ENCODE results near the gene IQGAP3. TPM values are rescaled to one million over a fixed set of nuclear protein-coding genes. Genes with fewer than 3 reads are reported as not detected.

IQGAP3 gene
- total and polyA plus RNA-seq, 2 donors (not counting 1 experiment from before 2014, with no cell fraction given), result 2.7 to 16.0 TPM

- Histone ChIP-seq H3K4me1 (ENCODE audit: control insufficient read depth, extremely low read depth, insufficient read depth, low read length) (no peaks in the 10 kb centered on the region), H3K36me3 (ENCODE audit: control insufficient read depth, insufficient read depth, low read length) (peaks cover 36% of the 10 kb centered on the region), H3K79me2 (ENCODE audit: control insufficient read depth, insufficient read depth, low read length) (no peaks in the 10 kb centered on the region), H3K27ac (ENCODE audit: insufficient read depth, low read length) (no peak overlapping the region), H3K4me2 (ENCODE audit: extremely low read depth, insufficient read depth, low read length) (no peak overlapping the region), H2AFZ (ENCODE audit: low read length) (no peak overlapping the region), H4K20me1 (ENCODE audit: control insufficient read depth, extremely low read depth, insufficient read depth, low read length) (no peaks in the 10 kb centered on the region), H3K9me3 (ENCODE audit: control insufficient read depth, insufficient read depth, low read depth, low read length) (no peaks in the 10 kb centered on the region), H3K4me3 (replicated peaks in 1 of 4; ENCODE audit: control extremely low read depth in 1 of 4, insufficient read depth in 1 of 4, low read depth in 3 of 4, low read length in 4 of 4) (no peak overlapping the region), H3K9ac (ENCODE audit: insufficient read depth, low read length) (no peak overlapping the region), H3K27me3 (ENCODE audit: control insufficient read depth, insufficient read depth, low read length) (no peaks in the 10 kb centered on the region)
- no peak for DNase-seq (ENCODE audit: low read depth in 2 of 2)
- TF ChIP-seq EZH2 (IDR thresholded peaks at IDR 0.05; ENCODE audit: low read length, missing control alignments), result no peak
- TF ChIP-seq CTCF (conservative IDR thresholded peaks at IDR 0.05 in 1 of 2, IDR thresholded peaks at IDR 0.05 in 1 of 2; ENCODE audit: low read depth in 1 of 2, low read length in 2 of 2), result no peak
These were observed 40.0 kb downstream of the IQGAP3 start for GRCh38 chr1:156532374-156532773.

GRCh38 chr1:156530006-156530405 is 42.4 kb downstream of the IQGAP3 start:
- no peak for DNase-seq (ENCODE audit: low read depth in 2 of 2)
- no peaks in the 10 kb centered on the region for H3K9me3 ChIP-seq (ENCODE audit: control insufficient read depth, insufficient read depth, low read depth, low read length)
- H3K27ac ChIP-seq (ENCODE audit: insufficient read depth, low read length), result no peak overlapping the region
- no peaks in the 10 kb centered on the region for H4K20me1 ChIP-seq (ENCODE audit: control insufficient read depth, extremely low read depth, insufficient read depth, low read length)
- no peak overlapping the region for H3K4me2 ChIP-seq (ENCODE audit: extremely low read depth, insufficient read depth, low read length)
- TF ChIP-seq EZH2 (IDR thresholded peaks at IDR 0.05; ENCODE audit: low read length, missing control alignments), result no peak
- TF ChIP-seq CTCF (conservative IDR thresholded peaks at IDR 0.05 in 1 of 2, IDR thresholded peaks at IDR 0.05 in 1 of 2; ENCODE audit: low read depth in 1 of 2, low read length in 2 of 2), result no peak
- H3K36me3 ChIP-seq (ENCODE audit: control insufficient read depth, insufficient read depth, low read length), result peaks cover 36% of the 10 kb centered on the region
- no peak overlapping the region for H2AFZ ChIP-seq (ENCODE audit: low read length)
- no peak overlapping the region for H3K9ac ChIP-seq (ENCODE audit: insufficient read depth, low read length)
- H3K27me3 ChIP-seq (ENCODE audit: control insufficient read depth, insufficient read depth, low read length), result no peaks in the 10 kb centered on the region
- H3K4me3 ChIP-seq (replicated peaks in 1 of 4; ENCODE audit: control extremely low read depth in 1 of 4, insufficient read depth in 1 of 4, low read depth in 3 of 4, low read length in 4 of 4), result no peak overlapping the region
- no peaks in the 10 kb centered on the region for H3K79me2 ChIP-seq (ENCODE audit: control insufficient read depth, insufficient read depth, low read length)
- H3K4me1 ChIP-seq (ENCODE audit: control insufficient read depth, extremely low read depth, insufficient read depth, low read length), result no peaks in the 10 kb centered on the region

GRCh38 chr1:156528875-156529425 is 43.4 kb downstream of the IQGAP3 start:
- no peaks in the 10 kb centered on the region for H3K9me3 ChIP-seq (ENCODE audit: control insufficient read depth, insufficient read depth, low read depth, low read length)
- DNase-seq (ENCODE audit: low read depth in 2 of 2), result no peak
- H3K9ac ChIP-seq (ENCODE audit: insufficient read depth, low read length), result no peak overlapping the region
- no peak overlapping the region for H3K27ac ChIP-seq (ENCODE audit: insufficient read depth, low read length)
- H3K4me2 ChIP-seq (ENCODE audit: extremely low read depth, insufficient read depth, low read length), result no peak overlapping the region
- peaks cover 31% of the 10 kb centered on the region for H3K36me3 ChIP-seq (ENCODE audit: control insufficient read depth, insufficient read depth, low read length)
- H3K27me3 ChIP-seq (ENCODE audit: control insufficient read depth, insufficient read depth, low read length), result no peaks in the 10 kb centered on the region
- no peak overlapping the region for H2AFZ ChIP-seq (ENCODE audit: low read length)
- no peak overlapping the region for H3K4me3 ChIP-seq (replicated peaks in 1 of 4; ENCODE audit: control extremely low read depth in 1 of 4, insufficient read depth in 1 of 4, low read depth in 3 of 4, low read length in 4 of 4)
- H4K20me1 ChIP-seq (ENCODE audit: control insufficient read depth, extremely low read depth, insufficient read depth, low read length), result no peaks in the 10 kb centered on the region
- H3K79me2 ChIP-seq (ENCODE audit: control insufficient read depth, insufficient read depth, low read length), result no peaks in the 10 kb centered on the region
- no peak for TF ChIP-seq EZH2 (IDR thresholded peaks at IDR 0.05; ENCODE audit: low read length, missing control alignments)
- TF ChIP-seq CTCF (conservative IDR thresholded peaks at IDR 0.05 in 1 of 2, IDR thresholded peaks at IDR 0.05 in 1 of 2; ENCODE audit: low read depth in 1 of 2, low read length in 2 of 2), result no peak
- H3K4me1 ChIP-seq (ENCODE audit: control insufficient read depth, extremely low read depth, insufficient read depth, low read length), result no peaks in the 10 kb centered on the region
